CD4-positive, alpha-beta T cell (primary cell): Measurements from ENCODE around the gene STX3. TPM values are rescaled to one million over a fixed set of nuclear protein-coding genes. Genes with fewer than 3 reads are reported as not detected.
A peak's percentile ranks its signal among the peaks of the same experiment; 100 is the strongest.

ENCODE experiments used
- ATAC-seq: fragments of 200-7000 bp; cut with Tn5 transposase; one replicate; pipeline ENCODE4 v1.10.0; 2022; ENCODE audit warnings: mild to moderate bottlenecking; ENCODE audit not compliant: poor library complexity
- CTCF ChIA-PET: fragments of 350-600 bp; sonication (Branson Sonifier 250); formaldehyde crosslinking; loops from one replicate; lab custom pipeline; 2021; ENCODE audit warnings: antibody characterized with exemption, inconsistent platforms; lab: Charles Lee
- POLR2A ChIA-PET: fragments of 350-600 bp; sonication (Branson Sonifier 250); formaldehyde crosslinking; loops from one replicate; lab custom pipeline; 2021; ENCODE audit warnings: antibody characterized with exemption, inconsistent platforms; lab: Charles Lee
- DNase-seq, 14 experiments: peaks; one replicate each; pipeline ENCODE4 v3.0.0-alpha.2; 2013 to 2020; ENCODE audit warnings: mixed read lengths in 2 of 14
- H3K27ac ChIP-seq, 2 donors: one replicate each; pipeline versions ENCODE4 v1.5.1 to v1.7.0; 2013; ENCODE audit warnings: low read length in 2 of 2, low read depth in 1 of 2, mild to moderate bottlenecking in 1 of 2
- H3K27me3 ChIP-seq, 2 experiments: 1 replicate in 1 of 2; 2 replicates in 1 of 2; pipeline versions ENCODE4 v1.6.1 to v1.7.0; 2013; ENCODE audit warnings: low read length in 2 of 2, control low read depth in 1 of 2, mild to moderate bottlenecking in 1 of 2, moderate library complexity in 1 of 2; ENCODE audit not compliant: insufficient read depth in 2 of 2, control insufficient read depth in 1 of 2
- H3K36me3 ChIP-seq: one replicate; pipeline ENCODE4 v1.6.1; 2013; ENCODE audit warnings: low read length, control low read depth; ENCODE audit not compliant: insufficient read depth
- H3K4me1 ChIP-seq: one replicate; pipeline ENCODE4 v1.6.1; 2013; ENCODE audit warnings: low read length, control low read depth; ENCODE audit not compliant: insufficient read depth
- H3K4me3 ChIP-seq: one replicate; pipeline ENCODE4 v1.5.1; 2013; ENCODE audit warnings: mild to moderate bottlenecking, low read length, moderate library complexity
- H3K9me3 ChIP-seq, 2 experiments: 1 replicate in 1 of 2; 2 replicates in 1 of 2; pipeline versions ENCODE4 v1.6.1 to v1.7.0; 2013; ENCODE audit warnings: low read length in 2 of 2, mild to moderate bottlenecking in 2 of 2, control low read depth in 1 of 2, moderate library complexity in 1 of 2; ENCODE audit not compliant: control insufficient read depth in 1 of 2, insufficient read depth in 1 of 2
- H3K27ac Mint-ChIP-seq: one replicate; pipeline ENCODE4 v1.8.0; 2020; ENCODE audit warnings: mixed read lengths
- H3K27me3 Mint-ChIP-seq: one replicate; pipeline ENCODE4 v1.8.0; 2021; ENCODE audit warnings: mixed read lengths
- H3K36me3 Mint-ChIP-seq: one replicate; pipeline ENCODE4 v1.8.0; 2021; ENCODE audit warnings: low read depth, mixed read lengths
- H3K4me1 Mint-ChIP-seq: one replicate; pipeline ENCODE4 v1.8.0; 2021; ENCODE audit warnings: low read depth, mixed read lengths
- H3K4me3 Mint-ChIP-seq: one replicate; pipeline ENCODE4 v1.8.0; 2020; ENCODE audit warnings: mild to moderate bottlenecking, mixed read lengths
- H3K9me3 Mint-ChIP-seq: one replicate; pipeline ENCODE4 v1.8.0; 2020; ENCODE audit warnings: mixed read lengths
- intact Hi-C, 2 experiments: fragments of 100-400 bp; cut with DNase I in 1 of 2; cut with micrococcal nuclease in 1 of 2; formaldehyde crosslinking; loops; one replicate each; pipeline versions ENCODE4 v1.15.1 to v1.9.0; 2023 to 2025; cut with DNase I, micrococcal nuclease
- total RNA-seq, 174 experiments: library from RNA in 2 of 174; stranded (reverse) in 2 of 174; gene quantifications; one replicate each; pipeline ENCODE4 v1.2.3 and lab custom pipeline; 2021 to 2026
- TF ChIP-seq, protein P1 (sequence below): fragments of 200-600 bp; IDR thresholded peaks from one replicate; pipeline ENCODE4 v1.8.0; 2022; ENCODE audit warnings: antibody characterized with exemption, mild to moderate bottlenecking

Gene STX3
- total RNA-seq, 2 experiments from 2014 or later, result 4.6 to 6.4 TPM

GRCh38 chr11:59761993-59762392 is 6.8 kb downstream of the STX3 start:
- ChIA-PET POLR2A (no interaction called here), CTCF (interaction anchor here (1.5 kb wide), 1 partner anchor 48 kb away, joined by 4 read pairs; the partner anchor contains the start of gene MRPL16)
- intact Hi-C loops, result no loop called here
- H3K4me3 Mint-ChIP-seq, result no peak overlapping the region
- H3K27ac ChIP-seq, result no peak overlapping the region
- ATAC-seq (no peak), DNase-seq (no peak)
- no peak overlapping the region for H3K4me3 ChIP-seq
- peaks cover 0 to 4% of the 10 kb centered on the region in 2 experiments for H3K27me3 ChIP-seq
- TF ChIP-seq, protein P1, sequence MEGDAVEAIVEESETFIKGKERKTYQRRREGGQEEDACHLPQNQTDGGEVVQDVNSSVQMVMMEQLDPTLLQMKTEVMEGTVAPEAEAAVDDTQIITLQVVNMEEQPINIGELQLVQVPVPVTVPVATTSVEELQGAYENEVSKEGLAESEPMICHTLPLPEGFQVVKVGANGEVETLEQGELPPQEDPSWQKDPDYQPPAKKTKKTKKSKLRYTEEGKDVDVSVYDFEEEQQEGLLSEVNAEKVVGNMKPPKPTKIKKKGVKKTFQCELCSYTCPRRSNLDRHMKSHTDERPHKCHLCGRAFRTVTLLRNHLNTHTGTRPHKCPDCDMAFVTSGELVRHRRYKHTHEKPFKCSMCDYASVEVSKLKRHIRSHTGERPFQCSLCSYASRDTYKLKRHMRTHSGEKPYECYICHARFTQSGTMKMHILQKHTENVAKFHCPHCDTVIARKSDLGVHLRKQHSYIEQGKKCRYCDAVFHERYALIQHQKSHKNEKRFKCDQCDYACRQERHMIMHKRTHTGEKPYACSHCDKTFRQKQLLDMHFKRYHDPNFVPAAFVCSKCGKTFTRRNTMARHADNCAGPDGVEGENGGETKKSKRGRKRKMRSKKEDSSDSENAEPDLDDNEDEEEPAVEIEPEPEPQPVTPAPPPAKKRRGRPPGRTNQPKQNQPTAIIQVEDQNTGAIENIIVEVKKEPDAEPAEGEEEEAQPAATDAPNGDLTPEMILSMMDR, result no peak
- H3K9me3 Mint-ChIP-seq, result no peaks in the 10 kb centered on the region
- no peaks in the 10 kb centered on the region for H3K9me3 ChIP-seq
- no peaks in the 10 kb centered on the region for H3K36me3 Mint-ChIP-seq
- no peak overlapping the region for H3K27ac Mint-ChIP-seq
- H3K36me3 ChIP-seq, result peaks cover 3% of the 10 kb centered on the region
- H3K4me1 ChIP-seq, result peaks cover 19% of the 10 kb centered on the region
- H3K27me3 Mint-ChIP-seq, result no peaks in the 10 kb centered on the region
- peaks cover 19% of the 10 kb centered on the region for H3K4me1 Mint-ChIP-seq

DNA sequence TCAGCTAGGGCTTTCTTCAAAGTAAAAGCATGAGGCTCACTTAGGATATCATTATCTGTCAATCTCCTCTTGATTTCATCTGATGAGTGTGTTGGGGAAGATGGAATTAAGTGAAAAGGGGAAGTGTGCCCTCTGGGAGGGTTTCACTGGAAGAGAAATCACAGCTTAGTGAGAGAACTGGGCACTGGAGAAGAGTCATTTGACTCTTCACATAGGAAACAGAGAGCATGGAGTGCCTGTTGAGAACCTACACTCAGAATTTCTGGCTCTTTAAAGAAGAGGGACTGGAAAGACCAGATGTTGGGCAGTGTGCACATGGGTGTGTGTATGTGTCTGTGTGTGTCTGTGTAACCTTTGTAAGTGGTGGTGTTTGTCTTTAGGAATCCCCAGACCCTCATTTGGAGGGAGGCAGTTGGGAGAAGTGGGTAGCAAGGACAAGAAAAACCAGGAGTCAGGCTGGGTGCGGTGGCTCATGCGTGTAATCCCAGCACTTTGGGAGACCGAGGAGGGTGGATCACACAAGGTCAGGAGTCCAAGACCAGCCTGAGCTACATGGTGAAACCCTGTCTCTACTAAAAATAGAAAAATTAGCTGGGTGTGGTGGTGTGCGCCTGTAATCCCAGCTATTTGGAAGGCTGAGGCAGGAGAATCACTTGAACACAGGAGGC is 10.0 kb downstream of the STX3 start:
- Mint-ChIP-seq H3K27me3 (no peaks in the 10 kb centered on the region), H3K4me3 (no peak overlapping the region), H3K36me3 (no peaks in the 10 kb centered on the region), H3K27ac (no peak overlapping the region), H3K4me1 (peaks cover 15% of the 10 kb centered on the region), H3K9me3 (no peaks in the 10 kb centered on the region)
- Histone ChIP-seq H3K36me3 (peaks cover 3% of the 10 kb centered on the region), H3K9me3 (no peaks in the 10 kb centered on the region), H3K4me1 (peaks cover 46% of the 10 kb centered on the region), H3K27ac (no peak overlapping the region), H3K4me3 (no peak overlapping the region), H3K27me3 (no peaks in the 10 kb centered on the region)
- TF ChIP-seq, protein P1, result no peak
- POLR2A ChIA-PET, result interaction anchor here (3.2 kb wide), 1 partner anchor 10 kb away, joined by 17 read pairs; the partner anchor contains the start of gene STX3
- CTCF ChIA-PET, result interaction anchor here (0.6 kb wide), 1 partner anchor 32 kb away, joined by 3 read pairs; no protein-coding TSS in a partner anchor
- ATAC-seq (no peak), DNase-seq (peak in 1 of 14 experiments; percentile 17)
- intact Hi-C loops, result no loop called here

DNA sequence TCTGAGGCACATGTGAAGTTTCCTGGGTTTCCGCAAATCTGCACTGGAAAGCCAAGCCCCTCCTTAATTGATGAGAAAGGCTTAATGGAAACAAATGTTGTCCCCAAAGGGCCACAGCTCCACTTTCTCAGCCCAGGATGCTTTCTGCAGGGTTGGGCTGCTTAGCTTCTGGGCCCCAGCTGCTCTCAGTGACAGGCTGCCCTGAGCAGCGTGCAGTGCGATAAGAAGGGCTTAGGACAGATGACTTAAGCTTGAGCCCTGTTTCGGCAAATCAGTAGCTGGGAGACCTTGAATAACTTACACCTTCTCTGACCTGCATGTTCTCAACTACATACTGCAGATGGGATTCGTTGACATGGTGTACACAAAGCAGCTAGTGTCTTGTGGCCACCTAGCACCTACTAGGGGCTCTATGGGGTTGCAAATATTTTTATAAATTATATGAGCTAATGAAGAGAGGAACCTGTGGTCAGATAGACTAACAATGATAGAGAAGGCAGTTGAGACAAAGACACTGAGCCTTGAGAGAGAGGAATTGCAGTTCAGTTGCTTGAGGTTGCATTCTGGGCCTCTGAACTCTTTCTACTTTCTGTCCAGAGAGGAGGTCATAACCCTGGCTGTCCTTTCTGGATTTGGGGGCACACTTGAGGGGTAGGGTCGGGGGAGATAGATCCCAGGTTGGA is 11.5 kb downstream of the STX3 start:
- no peak overlapping the region for H3K4me3 ChIP-seq
- no peaks in the 10 kb centered on the region for H3K36me3 ChIP-seq
- H3K4me1 ChIP-seq, result peaks cover 51% of the 10 kb centered on the region
- Mint-ChIP-seq H3K4me1 (peaks cover 19% of the 10 kb centered on the region), H3K27ac (peak overlapping the region; percentile 21), H3K36me3 (no peaks in the 10 kb centered on the region), H3K9me3 (no peaks in the 10 kb centered on the region), H3K27me3 (no peaks in the 10 kb centered on the region), H3K4me3 (peak overlapping the region; percentile 57)
- DNase-seq, result no peak
- no peak for ATAC-seq
- intact Hi-C loops, result no loop called here
- ChIA-PET POLR2A (interaction anchor here (1.1 to 3.2 kb wide), 5 partner anchors 12 to 98 kb away, joined by 3 to 17 read pairs (median 5); partner anchors contain the start of genes MRPL16, PATL1 and STX3), CTCF (interaction anchor here (1.3 kb wide), 1 partner anchor 12 kb away, joined by 5 read pairs; no protein-coding TSS in a partner anchor)
- TF ChIP-seq, protein P1, result no peak
- no peaks in the 10 kb centered on the region for H3K27me3 ChIP-seq
- no peaks in the 10 kb centered on the region for H3K9me3 ChIP-seq
- no peak overlapping the region for H3K27ac ChIP-seq
